Heart left ventricle (tissue), 16 donors: Measurements from ENCODE around the gene IFT43. TPM values are rescaled to one million over a fixed set of nuclear protein-coding genes. Genes with fewer than 3 reads are reported as not detected.
A peak's percentile ranks its signal among the peaks of the same experiment; 100 is the strongest.

Source experiments
- ATAC-seq, 4 donors: fragments of 200-7000 bp; cut with Tn5 transposase; one replicate each; pipeline ENCODE4 v1.9.1; 2020 to 2022; ENCODE audit warnings: moderate library complexity in 4 of 4, mild to moderate bottlenecking in 3 of 4, moderate number of reproducible peaks in 1 of 4
- DNase-seq, 5 donors: peaks; one replicate each; pipeline ENCODE4 v3.0.0-alpha.2; 2020
- H3K27ac ChIP-seq, 12 donors: fragments of 200-600 bp; sonication (generic) in 4 of 12; one replicate each; pipeline versions ENCODE4 v1.5.0 to v1.8.0; 2016 to 2022; ENCODE audit warnings: mild to moderate bottlenecking in 2 of 12
- H3K27me3 ChIP-seq, 9 donors: fragments of 200-600 bp; sonication (generic) in 2 of 9; one replicate each; pipeline versions ENCODE4 v1.5.1 to v1.8.0; 2016 to 2022; ENCODE audit warnings: mild to moderate bottlenecking in 3 of 9
- H3K36me3 ChIP-seq, 9 donors: fragments of 200-600 bp; sonication (generic) in 2 of 9; one replicate each; pipeline versions ENCODE4 v1.5.0 to v1.8.0; 2018 to 2022; ENCODE audit warnings: mild to moderate bottlenecking in 2 of 9
- H3K4me1 ChIP-seq, 12 donors: fragments of 200-600 bp; sonication (generic) in 4 of 12; one replicate each; pipeline versions ENCODE4 v1.5.0 to v1.8.0; 2016 to 2022; ENCODE audit warnings: mild to moderate bottlenecking in 3 of 12
- H3K4me3 ChIP-seq, 12 donors: fragments of 200-600 bp; sonication (generic) in 4 of 12; one replicate each; pipeline versions ENCODE4 v1.5.0 to v1.8.0; 2017 to 2022; ENCODE audit warnings: mild to moderate bottlenecking in 9 of 12, moderate library complexity in 4 of 12
- H3K9me3 ChIP-seq, 12 donors: fragments of 200-600 bp; sonication (generic) in 4 of 12; one replicate each; pipeline versions ENCODE4 v1.5.0 to v1.8.0; 2016 to 2022; ENCODE audit warnings: mild to moderate bottlenecking in 1 of 12
- CTCF ChIP-seq, 12 donors: fragments of 200-600 bp; sonication (generic) in 4 of 12; IDR thresholded peaks; one replicate each; pipeline versions ENCODE4 v1.5.0 to v1.8.0; 2018 to 2022; ENCODE audit warnings: antibody characterized with exemption in 12 of 12, mild to moderate bottlenecking in 5 of 12
- POLR2A ChIP-seq, 2 donors: fragments of 450-650 bp; IDR thresholded peaks; one replicate each; pipeline ENCODE4 v1.6.1; 2017; ENCODE audit warnings: antibody characterized with exemption in 2 of 2, mild to moderate bottlenecking in 2 of 2, moderate library complexity in 2 of 2
- WGBS, 4 donors: extraction: QIAGEN DNeasy Blood & Tissue Kit in 2 of 4; methylation state at CpG; one replicate each; pipeline versions ENCODE4 v1.1.5 to v1.1.7; 2013 to 2018; 5-methylcytosine and 5-hydroxymethylcytosine counted together
- intact Hi-C, 10 donors: fragments of 100-400 bp; cut with DNase I; formaldehyde crosslinking; loops; one replicate each; pipeline versions ENCODE4 v1.11.1 to v1.14.2; 2022
- polyA plus RNA-seq, 2 donors: library from polyadenylated mRNA; stranded (reverse); fragments of 200-250 nt; gene quantifications; one replicate each; pipeline ENCODE4 v1.2.3, GENCODE V29; 2013
- total RNA-seq, 9 donors: library from RNA; depleted of rRNA in 2 of 9; stranded (reverse); fragments of >200 nt in 2 of 9; fragmentation: NEBNext Ultra II Directional in 3 of 9; extraction: Animal tissue kit (Norgen Biotek cat#: 25700) in 3 of 9; gene quantifications; one replicate each; pipeline versions ENCODE4 v1.1.0 to v1.2.4, GENCODE V29; 2016 to 2023
- donor health status: ischemic (EF 13 %, LVEDD 7.1; RV severe dilation, severe dysfunction).
- donor health status: healthy with polysubstance abuse.
- donor health status: DM: no; HTN: yes; CAD: no.
- donor health status: DM: no; HTN: no; CAD: no.
- donor health status: ischemic (EF 25% LVEDD 6.9; RV normal size, moderate dysfunction).
- donor health status: ischemic (EF 25% LVEDD 5.7; RV mildly dilated, moderate dysfunction).
- donor health status: healthy.
- donor health status: DM: yes; HTN: yes; CAD: no.
- donor health status: ischemic (EF 35%, LVEDD 5.7; RV mildly dilated, moderate dysfunction).
- donor health status: nonischemic (EF 11% LVEDD 7.7; RV severe dilation, severe dysfunction).
- donor health status: DM: yes; HTN: yes; CAD: no.
- donor health status: PGD.
- donor health status: ischemic (EF 29% LVEDD 5.4; RV normal size, mild dysfunction).
- donor health status: nonischemic (EF 23%, LVEDD 6.1; RV moderate dilation, normal function).

IFT43 gene
- total and polyA plus RNA-seq, 11 donors = 22.8 to 54.7 (median 30.8) TPM

DNA sequence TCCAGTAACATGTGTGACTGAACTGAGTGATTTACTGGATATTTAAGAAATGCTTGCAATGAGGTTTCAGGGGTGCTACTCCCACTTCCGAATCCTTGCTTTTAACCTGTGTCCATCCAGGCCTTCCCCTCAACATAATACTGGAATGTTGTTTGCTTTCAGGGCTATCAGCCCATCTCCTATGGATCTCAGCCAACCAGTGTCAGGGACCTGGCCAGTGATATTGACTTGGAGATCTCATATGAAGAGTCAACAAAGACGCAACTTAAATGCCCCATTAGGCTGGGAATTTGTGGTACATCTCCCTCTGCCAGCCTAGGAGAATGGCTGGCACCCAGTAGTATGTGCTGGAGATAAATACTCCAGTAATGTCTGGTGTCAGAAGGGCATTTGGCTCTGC is 889 bp upstream of the IFT43 start:
- Histone ChIP-seq H3K9me3 (no peaks in the 10 kb centered on the region), H3K4me3 (no peak overlapping the region), H3K27me3 (no peaks in the 10 kb centered on the region), H3K27ac (peak overlapping the region in 9 of 12 donors; percentile 66 to 98 (median 88)), H3K36me3 (peaks cover 0 to 11% (median 2%) of the 10 kb centered on the region in 9 donors), H3K4me1 (peaks cover 3 to 55% (median 31%) of the 10 kb centered on the region in 12 donors)
- TF ChIP-seq POLR2A (IDR thresholded peaks at IDR 0.05) = no peak
- TF ChIP-seq CTCF (IDR thresholded peaks at IDR 0.05) = no peak
- 56 to 73% (median 61%) methylated on average over 2 of the region's 2 CpGs for WGBS, 4 donors
- no peak for DNase-seq
- intact Hi-C loops = loop anchor here in 5 of 10 donors (5.0 to 10.0 kb wide), 4 partner anchors 182 to 272 kb away; no protein-coding TSS in a partner anchor
- ATAC-seq = no peak

GRCh38 chr14:75986439-75986765 is 839 bp downstream of the IFT43 start:
- WGBS, 4 donors = 15 to 25% (median 18%) methylated on average over 6 of the region's 6 CpGs
- TF ChIP-seq CTCF (IDR thresholded peaks at IDR 0.05) (no peak), POLR2A (IDR thresholded peaks at IDR 0.05) (no peak)
- Histone ChIP-seq H3K36me3 (peaks cover 0 to 26% (median 11%) of the 10 kb centered on the region in 9 donors), H3K4me3 (peak overlapping the region; percentile 58 to 98 (median 78)), H3K9me3 (no peaks in the 10 kb centered on the region), H3K27ac (peak overlapping the region in 11 of 12 donors; percentile 66 to 98 (median 88)), H3K4me1 (peaks cover 3 to 49% (median 27%) of the 10 kb centered on the region in 12 donors), H3K27me3 (no peaks in the 10 kb centered on the region)
- intact Hi-C loops = loop anchor here in 1 of 10 donors (10.0 kb wide), 1 partner anchor 192 kb away; no protein-coding TSS in a partner anchor
- DNase-seq (no peak), ATAC-seq (no peak)

DNA sequence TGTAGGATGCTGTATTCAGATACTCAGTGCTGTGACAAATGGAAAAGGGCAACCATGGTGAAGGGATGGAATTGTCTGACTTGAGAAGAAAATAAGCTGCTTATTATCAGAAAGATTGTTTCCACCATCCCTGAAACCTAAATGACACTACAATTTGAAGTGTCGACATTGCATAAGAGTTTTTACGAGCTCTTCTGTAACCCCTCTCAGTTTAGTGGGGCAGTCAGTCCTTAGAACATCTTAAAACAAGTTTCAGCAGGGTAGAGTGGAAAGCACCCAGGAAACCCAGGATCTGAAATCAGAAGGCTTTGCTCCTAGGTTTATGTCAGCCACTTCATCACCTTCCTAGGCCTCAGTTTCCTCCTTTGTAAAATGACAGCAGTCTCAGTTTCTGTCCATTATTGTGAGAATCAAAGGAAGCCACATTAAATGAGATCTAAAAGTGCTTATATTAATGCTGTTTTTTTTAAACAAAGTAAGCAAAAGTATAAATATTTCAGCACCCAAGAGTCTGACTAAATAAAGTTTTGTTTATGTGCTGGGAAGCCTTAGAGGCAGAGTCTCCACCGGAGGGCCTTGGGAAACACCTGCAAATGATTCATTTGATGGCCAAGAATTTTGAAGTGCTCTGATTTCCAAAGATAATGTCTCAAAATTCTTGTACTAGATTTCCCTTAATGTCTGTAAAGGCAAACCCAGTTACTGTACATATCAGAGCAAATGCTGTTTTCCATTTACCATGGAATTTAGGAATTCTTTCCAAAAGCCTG is 1.8 kb downstream of the IFT43 start:
- no peak for TF ChIP-seq POLR2A (IDR thresholded peaks at IDR 0.05)
- no peak for TF ChIP-seq CTCF (IDR thresholded peaks at IDR 0.05)
- no peaks in the 10 kb centered on the region for H3K9me3 ChIP-seq
- intact Hi-C loops = loop anchor here in 1 of 10 donors (10.0 kb wide), 1 partner anchor 193 kb away; no protein-coding TSS in a partner anchor
- DNase-seq = no peak
- H3K4me1 ChIP-seq = peaks cover 3 to 55% (median 29%) of the 10 kb centered on the region in 12 donors
- ATAC-seq = no peak
- no peaks in the 10 kb centered on the region for H3K27me3 ChIP-seq
- H3K4me3 ChIP-seq = no peak overlapping the region
- H3K27ac ChIP-seq = peak overlapping the region in 2 of 12 donors; percentile 25 to 76
- peaks cover 0 to 36% (median 11%) of the 10 kb centered on the region in 9 donors for H3K36me3 ChIP-seq
- 72 to 80% (median 75%) methylated on average over 3 of the region's 3 CpGs for WGBS, 4 donors

GRCh38 chr14:75989134-75989533 is 3.6 kb downstream of the IFT43 start:
- TF ChIP-seq POLR2A (IDR thresholded peaks at IDR 0.05) (no peak), CTCF (IDR thresholded peaks at IDR 0.05) (no peak)
- Histone ChIP-seq H3K36me3 (peaks cover 0 to 54% (median 11%) of the 10 kb centered on the region in 9 donors), H3K27ac (peak overlapping the region in 11 of 12 donors; percentile 16 to 83 (median 71)), H3K9me3 (no peaks in the 10 kb centered on the region), H3K4me1 (peaks cover 3 to 65% (median 30%) of the 10 kb centered on the region in 12 donors), H3K4me3 (no peak overlapping the region), H3K27me3 (no peaks in the 10 kb centered on the region)
- ATAC-seq (peak in 3 of 4 donors; percentile 40 to 72 (median 42)), DNase-seq (peak in 3 of 5 donors; percentile 50 to 58 (median 53))
- WGBS, 4 donors = 48 to 77% (median 60%) methylated on average over 6 of the region's 6 CpGs
- intact Hi-C loops = loop anchor here in 1 of 10 donors (10.0 kb wide), 1 partner anchor 194 kb away; no protein-coding TSS in a partner anchor
